Middle frontal gyrus (tissue), 1 donor: ENCODE measurements around the gene ABHD13.
"Not testable (repeated sequence)": the region's sequence is repeated elsewhere in the genome, so short reads cannot be mapped to it uniquely, and the experiment has no call there.

Experiments
- DNase-seq: peaks from one replicate; pipeline ENCODE4 v3.0.0-alpha.2; 2015; ENCODE audit warnings: low spot score; ENCODE audit errors: extremely low spot score

Gene ABHD13

DNA sequence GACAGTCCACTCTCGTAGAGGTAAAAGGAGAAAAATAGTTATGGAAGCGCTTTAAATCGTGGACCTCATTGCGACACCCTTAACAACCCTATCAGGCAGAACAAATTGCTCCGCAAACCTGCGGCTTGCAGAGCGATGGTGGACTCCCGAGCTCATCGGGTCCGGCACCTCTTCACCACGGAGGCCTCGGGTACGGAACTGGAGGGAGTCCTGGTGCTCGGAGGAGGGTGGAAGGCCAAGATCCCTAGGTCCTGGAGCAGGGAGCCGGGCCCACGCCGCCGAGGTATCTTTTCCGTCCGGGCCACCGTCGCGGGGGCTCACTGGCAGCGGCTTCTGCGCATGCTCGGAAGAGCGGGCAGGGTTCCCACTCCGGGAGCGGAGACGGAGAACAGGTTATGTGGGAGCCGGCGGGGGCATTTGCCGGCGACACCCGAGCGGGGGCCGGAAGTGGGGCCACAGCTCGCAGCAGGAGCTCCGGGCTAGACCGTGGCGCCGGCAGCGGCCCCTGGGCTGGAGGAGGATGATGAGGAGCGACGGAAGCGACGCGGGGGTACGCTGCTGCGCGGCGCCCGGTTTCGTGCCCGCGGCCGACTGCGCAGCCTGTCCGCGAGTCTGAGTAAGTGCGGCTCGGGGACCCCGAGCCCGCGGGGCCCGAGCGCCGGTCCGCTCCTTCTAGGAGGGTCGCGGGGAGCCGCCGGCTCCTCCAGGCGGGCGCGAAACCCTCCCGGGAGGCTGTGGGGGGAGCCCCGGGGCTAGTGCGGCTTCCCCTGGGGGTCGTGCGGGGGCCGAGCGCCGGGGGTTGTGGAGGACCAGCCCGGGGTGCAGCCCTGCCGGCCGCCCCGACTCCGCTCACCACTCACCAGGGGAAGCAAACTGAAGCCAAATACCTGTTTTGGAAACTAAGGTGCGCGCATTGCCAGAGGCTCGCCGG lies at the start of gene ABHD13:
TSS of gene ABHD13 (plus strand) at position 349 of the 931 bp plus-strand sequence. CDS start 10,827 bp downstream, outside the sequence.
- peak; percentile 85 for DNase-seq

DNA sequence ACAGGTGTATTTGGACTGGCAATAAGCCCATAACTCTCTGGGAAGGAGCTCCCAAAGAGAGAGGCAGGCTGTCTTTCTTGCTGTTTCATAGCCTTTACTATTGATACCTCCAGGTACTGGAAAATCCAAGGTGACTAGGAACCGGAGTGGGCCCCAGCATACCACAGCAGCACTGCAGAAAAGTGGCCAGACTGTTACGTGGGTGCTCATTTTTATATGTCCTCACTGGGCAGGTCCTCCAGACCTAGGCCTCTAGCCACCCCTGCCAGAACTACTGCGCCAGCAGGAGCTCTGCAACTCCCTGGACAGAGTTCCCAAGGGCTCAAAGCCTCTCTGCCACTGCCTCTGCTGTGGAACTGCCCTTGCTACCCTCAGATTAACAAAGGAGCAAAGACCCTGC lies 49.3 kb upstream of the ABHD13 start:
- no peak for DNase-seq

DNA sequence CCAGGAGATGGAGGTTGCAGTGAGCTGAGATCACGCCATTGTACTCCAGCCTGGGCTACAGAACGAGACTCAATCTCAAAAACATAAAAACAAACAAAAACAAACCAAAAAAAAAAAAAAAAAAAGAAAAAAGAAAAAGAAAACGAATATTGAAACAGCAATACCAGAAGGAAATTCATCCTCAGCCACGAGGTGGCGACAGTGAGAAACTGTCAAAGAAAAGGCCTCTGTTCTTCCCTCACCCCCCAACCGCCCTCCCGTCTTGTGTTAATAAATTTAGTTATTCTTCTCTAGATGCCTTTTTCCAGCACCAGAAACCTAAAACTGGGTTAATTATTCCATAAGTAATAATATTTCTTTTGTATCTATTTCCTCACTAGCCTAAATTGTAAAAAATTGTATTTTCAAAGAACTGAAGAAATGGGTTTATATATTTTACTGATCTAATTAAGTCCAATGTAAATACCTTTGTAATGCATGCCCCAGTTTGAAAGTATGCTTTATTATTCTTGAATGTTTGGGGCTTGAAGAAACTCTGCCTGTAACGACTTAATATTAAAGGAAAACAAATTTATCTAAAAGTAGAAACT lies 41.4 kb upstream of the ABHD13 start:
- no peak for DNase-seq

DNA sequence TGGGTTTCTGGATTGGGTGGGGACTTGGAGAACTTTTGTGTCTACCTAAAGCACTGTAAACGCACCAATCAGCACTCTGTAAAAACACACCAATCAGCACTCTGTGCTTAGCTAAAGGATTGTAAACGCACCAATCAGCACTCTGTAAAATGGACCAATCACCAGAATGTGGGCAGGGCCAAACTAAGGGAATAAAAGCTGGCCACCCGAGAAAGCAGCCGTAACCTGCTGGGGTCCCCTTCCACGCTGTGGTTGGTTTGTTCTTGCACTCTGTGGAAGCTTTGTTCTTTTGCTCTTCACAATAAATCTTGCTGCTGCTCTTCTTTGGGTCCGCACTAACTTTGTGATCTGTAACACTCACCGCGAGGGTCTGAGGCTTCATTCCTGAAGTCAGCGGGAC lies 40.1 kb upstream of the ABHD13 start:
- DNase-seq: no peak

GRCh38 chr13:108182652-108183051 lies 35.5 kb upstream of the ABHD13 start:
- no peak for DNase-seq

DNA sequence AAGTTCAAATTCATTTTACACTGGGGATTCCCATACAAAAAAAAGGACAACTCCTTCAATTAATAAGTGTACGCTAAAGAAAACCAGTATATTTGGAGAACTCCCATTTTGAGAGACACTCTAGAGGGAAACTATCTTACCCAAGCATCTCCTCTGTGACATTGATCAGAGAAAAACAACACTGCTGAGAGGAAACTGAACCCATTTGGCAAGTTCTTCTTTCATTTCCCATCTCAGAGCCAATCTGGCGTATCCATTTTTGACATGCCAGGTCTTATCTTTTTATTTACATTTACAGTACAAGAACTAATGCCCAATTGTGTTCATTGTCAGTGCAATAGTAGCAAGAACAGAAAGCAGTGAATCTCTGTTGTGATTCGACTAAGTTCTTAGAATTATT lies 33.0 kb upstream of the ABHD13 start:
- no peak for DNase-seq

DNA sequence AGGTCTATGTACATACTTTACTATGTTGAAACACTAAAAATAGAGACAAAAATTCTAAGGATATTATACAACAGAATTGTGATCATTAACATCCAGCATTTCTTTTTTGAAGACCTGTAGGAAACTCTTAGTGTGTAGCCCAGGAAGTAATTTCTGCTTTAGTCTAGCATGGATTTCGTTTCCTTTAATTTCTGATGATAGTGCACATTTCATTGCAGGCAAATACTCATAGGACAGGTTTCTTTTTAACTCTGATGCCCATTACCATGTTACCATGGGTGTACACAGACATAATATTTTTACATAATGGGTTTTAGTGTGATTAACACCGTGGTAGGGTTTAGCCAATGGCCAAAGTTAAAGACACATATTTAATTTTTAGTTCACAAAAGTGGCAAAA lies 29.9 kb upstream of the ABHD13 start:
- no peak for DNase-seq

DNA sequence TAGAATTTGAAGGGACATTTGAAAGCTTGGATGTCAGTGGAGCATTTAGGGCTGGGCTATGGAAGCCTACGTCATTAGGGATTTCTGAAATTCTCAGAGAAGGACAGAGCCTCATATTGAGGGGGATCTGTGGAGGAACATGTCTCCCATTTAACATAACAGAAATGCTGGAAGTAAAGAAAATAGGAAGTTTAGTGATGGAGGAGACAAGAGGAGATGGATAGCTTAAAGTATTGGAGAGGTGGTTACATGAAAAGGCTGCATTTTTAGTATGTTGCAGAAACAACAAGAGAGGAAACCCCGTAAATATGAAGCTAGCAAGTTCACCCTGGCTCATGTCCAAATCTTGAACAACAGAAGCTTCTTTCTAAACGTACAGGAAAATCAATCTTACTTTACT lies 27.3 kb upstream of the ABHD13 start:
- DNase-seq: no peak

GRCh38 chr13:108193806-108194205 lies 24.4 kb upstream of the ABHD13 start:
- DNase-seq: no peak

DNA sequence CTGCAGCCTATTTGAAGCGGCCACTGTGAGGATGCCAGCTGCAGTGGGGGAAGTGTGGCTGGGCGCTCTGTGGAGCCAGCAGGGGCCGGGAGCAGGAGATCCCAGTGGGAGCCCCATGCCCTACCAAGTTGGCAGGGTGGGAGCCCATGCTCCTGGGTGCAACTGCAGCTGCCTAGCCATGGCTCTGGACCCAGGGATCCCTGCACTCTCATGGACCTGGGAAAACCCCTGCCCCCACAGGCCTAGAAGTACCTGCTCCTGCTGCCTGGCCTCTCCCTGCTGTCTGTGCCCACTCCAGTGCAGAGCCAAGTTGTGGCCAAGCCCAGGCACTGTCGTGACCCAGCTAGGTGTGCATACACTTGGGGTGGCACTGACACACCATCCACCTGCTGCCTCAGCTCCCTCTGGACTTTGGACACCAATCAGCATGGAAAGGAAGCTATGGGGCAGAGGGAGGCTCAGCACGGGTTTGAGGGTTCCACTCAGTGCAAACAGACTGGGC lies 23.7 kb upstream of the ABHD13 start:
- no peak for DNase-seq

DNA sequence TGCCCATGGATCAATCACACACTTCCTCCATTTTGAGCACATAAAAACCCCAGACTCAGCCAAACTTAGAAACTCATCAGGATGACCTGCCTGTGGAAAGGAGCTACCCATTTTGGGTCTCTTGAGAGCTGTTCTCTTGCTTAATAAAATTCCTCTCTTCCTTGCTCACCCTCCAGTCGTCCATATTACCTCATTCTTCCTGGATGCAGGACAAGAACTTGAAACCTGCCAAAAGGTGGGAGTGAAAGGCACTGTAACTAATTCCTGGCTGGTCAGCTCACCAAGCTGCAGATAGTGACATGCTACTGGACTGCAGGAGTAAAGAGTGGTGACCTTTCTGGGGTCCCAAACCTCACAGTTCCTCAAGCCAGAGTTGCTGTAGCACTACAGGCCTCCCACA lies 23.0 kb upstream of the ABHD13 start:
- DNase-seq: no peak

GRCh38 chr13:108195861-108196260 lies 22.3 kb upstream of the ABHD13 start:
- no peak for DNase-seq

DNA sequence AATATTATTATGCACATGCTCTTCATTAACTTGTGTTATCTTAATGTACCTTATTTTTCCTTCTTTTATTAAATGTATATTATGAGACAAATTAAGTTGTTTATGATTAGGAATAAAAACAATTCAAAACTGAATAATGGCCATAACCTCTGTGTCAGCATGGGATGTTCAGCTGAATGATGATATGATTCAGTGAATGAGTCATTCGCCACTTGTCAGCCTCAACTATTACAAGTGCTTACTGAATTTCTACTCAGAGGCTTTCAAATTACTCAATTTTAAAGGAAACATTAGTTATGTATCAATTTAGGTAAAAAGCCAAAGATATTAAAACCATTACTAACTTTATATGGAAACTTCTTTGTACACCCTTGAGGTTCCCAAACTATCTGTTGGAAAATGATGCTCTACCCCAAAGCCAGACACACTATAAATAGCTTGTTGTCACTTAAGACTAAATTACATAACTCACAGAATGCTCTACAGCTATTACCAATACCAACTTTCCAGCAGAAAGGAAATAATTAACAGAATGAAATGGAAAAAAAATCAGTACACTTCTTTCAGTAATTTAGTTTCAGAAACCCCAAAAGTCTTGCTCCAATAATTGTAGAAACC lies 17.3 kb upstream of the ABHD13 start:
- DNase-seq: no peak

DNA sequence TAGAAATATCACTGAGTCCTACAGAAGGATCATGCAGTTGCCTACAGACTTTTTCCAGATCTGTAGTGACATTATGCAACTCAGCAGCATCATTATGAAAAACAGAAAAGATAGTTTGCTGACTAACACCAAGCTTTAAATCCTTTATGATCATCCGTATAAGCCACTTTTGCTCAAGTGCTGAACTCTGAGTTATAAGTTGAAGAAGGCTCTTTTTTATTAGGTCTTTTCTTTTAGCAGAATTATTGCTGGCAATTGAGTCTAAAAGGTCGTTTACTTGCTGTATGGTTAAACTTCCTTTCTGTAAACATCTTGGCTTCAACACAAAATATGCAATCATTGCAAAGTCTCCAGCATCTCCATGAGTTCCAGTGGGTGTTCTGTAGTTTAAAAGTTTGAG lies 7.6 kb upstream of the ABHD13 start:
- DNase-seq: no peak

DNA sequence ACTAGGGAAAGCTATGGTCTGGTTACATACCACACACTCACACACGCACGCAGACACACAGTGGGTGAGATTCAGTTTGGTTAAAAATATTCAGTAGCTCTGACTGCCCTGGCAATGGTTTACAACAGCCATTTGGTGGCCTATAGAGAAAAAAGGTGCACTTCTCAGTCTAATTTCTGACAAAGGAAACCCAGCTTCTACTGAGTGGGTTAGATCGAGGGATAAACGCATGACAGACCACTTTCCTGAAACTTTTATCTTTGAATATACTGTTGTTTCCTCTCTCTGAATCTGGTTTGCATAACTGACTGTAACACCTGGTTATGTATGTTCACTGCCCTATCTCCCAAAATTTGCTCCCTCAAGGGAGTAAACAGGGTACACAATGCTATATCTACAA lies 5.3 kb upstream of the ABHD13 start:
- no peak for DNase-seq

- no peak for DNase-seq
These were observed 4.2 kb upstream of the ABHD13 start for GRCh38 chr13:108213946-108214345.

GRCh38 chr13:108214441-108215271 lies 3.5 kb upstream of the ABHD13 start:
- no peak for DNase-seq

- DNase-seq: peak; percentile 90
These were observed 2.8 kb upstream of the ABHD13 start, which contains the start of gene LIG4 for GRCh38 chr13:108215436-108215835. LIG4 (minus strand) TSS chr13:108215536; CDS start chr13:108211268, 4,268 bp downstream.

GRCh38 chr13:108217307-108218043 lies 717 bp upstream of the ABHD13 start:
- not testable (repeated sequence) for DNase-seq

- no peak for DNase-seq
These were observed 1.8 kb downstream of the ABHD13 start for GRCh38 chr13:108220041-108220440.
